Measurements from ENCODE around the gene HES3.

The HES3 gene

DNA sequence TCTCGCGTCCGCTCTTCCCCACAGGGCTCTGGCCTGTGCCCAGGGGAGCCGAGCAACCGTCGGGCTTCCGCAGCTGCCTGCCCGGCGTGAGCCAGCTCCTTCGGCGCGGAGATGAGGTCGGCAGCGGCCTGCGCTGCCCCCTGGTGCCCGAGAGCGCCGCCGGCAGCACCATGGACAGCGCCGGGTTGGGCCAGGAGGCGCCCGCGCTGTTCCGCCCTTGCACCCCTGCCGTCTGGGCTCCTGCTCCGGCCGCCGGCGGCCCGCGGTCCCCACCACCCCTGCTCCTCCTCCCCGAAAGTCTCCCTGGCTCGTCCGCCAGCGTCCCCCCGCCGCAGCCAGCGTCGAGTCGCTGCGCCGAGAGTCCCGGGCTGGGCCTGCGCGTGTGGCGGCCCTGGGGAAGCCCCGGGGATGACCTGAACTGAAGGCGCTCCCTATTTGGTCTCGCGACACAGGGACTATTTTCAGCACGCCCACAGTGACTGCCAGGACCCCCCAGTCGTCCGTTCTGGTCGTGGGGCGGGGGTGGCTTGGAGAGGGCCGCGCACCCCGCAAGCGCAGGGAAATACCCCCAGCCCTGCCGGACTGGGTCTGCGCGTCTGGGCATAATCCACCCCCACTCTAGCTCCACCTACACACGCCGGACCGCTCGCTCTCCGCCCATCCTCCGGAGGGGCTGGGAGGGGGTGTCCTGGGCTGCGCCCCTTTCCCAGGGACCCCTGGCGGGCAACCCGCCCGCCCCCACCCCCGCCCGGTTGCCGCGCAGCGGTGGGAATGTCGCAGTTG lies 1.3 kb downstream of the HES3 start:
- DNase-seq: peak in 44 of 58 donors; percentile 6 to 66 (median 36)

DNA sequence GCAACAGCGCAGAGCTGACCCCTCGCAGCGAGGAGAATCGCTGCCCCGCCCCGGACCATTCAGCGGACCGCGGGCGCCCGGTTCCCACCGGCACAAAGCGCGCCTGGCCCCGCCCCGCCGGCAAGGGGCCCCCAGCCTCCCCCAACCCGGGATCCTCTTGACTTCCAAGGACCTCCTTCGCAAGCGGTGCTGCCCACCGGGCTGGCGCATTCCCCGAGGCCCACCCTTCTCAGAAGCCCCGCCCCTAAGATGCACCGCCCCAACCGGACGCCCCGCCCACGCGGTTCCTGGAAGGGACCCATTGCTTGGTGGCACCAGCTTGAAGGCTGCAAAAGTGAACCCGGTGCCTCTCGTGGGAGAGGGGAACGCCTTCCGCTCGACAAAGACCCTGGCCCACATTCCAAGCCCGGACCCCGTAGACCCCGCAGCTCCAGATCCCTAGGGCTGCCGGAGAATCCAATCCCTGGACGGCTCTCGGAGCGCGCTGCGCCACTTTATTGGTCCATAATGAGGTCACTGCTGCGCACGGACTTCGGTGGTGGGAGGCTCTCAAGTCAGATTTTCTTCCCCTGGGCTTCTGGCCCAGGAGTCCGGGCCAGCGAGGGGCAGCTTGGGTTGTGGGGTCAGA lies 2.0 kb downstream of the HES3 start:
- peak in 2 of 58 donors; percentile 21 to 34 for DNase-seq

DNA sequence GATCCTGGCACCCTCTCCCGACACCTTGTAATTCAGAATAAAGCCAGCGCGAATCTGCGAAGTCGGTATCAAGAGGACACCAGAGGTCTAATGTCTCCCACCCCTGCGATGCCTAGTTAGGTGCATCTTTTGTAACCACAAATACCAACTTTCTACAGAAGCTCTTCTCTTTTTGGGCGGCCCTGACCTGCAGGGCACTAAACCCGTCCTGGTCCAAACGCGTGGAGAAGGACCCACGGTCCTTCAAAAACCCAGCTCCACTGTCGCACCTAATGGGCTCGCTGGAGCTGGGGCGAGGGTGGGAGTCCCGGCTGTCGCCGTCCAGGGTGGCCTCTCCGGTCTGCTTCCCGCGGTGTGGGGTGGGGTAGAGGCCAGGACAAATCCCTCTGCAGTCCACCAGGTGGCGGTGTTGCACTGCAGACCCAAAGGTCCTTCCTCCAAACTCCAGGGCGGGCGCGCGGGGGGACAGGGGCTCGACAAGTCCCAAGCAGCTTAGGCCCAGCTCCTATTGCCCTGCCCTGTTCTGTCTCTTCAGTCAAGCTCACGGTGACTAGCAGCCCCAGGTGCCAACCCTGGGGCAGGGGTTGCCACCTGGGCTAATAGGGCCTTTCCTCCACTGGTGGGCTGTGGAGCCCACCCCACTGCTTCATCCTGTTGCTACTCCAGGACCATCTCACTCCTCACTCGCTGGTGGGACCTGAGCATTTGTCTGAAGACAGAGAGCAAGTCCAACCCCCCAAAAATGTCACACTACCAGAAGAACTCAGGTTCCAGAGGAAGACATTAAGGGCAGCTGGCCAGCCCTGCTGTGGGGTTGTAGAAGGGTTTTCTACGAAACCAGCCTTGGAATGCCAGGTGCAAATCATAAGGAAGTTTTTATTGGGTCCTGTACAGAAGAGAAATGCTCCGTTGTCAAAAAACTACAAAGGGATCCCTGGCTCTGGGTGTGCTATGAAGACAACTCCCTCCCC lies 2.8 kb downstream of the HES3 start:
- DNase-seq: peak in 53 of 58 donors; percentile 13 to 80 (median 52)

GRCh38 chr1:6247651-6248050 lies 3.7 kb downstream of the HES3 start:
- no peak for DNase-seq

- no peak for DNase-seq
These were observed 4.3 kb downstream of the HES3 start for GRCh38 chr1:6248161-6248776.

GRCh38 chr1:6248932-6249738 lies 5.2 kb downstream of the HES3 start:
- DNase-seq: no peak

DNA sequence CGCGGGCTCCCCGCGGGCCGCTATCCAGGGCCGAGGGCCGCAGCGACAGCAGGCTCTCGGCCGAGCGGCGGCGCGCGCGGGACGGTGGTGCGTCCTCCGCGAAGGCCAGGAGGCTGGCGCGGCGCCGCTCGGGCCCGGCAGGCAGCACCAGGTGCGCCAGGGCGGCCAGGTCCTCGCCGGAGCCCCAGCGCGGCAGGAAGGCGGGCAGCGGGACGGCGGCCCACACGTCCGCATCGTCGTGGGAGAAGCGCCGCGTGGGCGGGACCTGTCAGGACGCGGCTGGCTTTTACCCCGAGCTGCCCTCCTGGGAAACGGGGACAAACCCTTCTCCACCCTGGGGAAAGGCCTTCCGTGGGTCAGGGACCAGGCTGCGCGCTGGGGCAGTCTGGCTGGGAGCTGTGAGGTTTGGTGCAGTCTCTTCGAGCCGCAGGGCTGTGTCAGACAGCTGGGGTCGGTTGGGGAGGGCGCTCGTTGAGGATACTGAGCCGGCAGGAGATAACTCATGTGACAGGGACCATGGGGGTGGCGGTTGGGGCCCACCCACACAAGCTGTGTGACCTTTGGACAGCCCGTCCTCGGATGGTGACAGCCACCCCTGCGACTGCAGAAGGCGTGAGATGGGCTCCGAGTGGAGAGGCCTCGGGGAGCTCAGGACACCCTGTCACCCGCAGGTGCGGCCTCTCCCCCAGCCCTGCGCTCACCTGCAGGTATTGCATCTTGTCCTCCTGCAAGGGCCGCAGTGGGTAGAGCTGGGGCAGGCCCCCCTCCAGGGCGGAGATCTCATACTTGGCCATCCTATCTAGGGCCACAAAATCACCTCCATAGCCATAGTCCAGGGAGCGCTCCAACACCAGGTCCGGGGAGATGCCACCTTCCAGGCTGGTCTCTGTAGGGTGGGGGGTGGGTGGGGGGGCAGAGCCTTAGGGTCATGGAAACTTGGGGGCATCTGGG lies 6.0 kb downstream of the HES3 start:
- DNase-seq: no peak

GRCh38 chr1:6251233-6251632 lies 7.3 kb downstream of the HES3 start:
- no peak for DNase-seq

GRCh38 chr1:6251681-6252373 lies 7.8 kb downstream of the HES3 start:
- no peak for DNase-seq

DNA sequence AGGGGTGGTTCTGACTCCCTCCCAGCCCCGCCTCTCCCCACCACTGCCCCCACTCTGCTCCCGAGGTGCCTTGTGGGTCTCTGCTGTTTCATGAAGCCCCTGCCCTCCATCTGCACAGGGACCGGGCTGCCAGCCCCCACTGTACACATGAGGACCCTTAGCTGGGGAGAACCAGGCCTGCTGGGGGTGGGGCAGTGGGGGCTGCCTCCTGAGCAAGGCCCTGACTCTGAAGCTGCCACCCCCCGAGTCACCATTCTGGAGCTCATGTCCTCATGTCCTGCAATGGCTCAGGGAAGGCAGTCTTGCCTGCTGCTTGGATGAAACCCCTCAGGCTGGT lies 8.4 kb downstream of the HES3 start:
- DNase-seq: no peak

DNA sequence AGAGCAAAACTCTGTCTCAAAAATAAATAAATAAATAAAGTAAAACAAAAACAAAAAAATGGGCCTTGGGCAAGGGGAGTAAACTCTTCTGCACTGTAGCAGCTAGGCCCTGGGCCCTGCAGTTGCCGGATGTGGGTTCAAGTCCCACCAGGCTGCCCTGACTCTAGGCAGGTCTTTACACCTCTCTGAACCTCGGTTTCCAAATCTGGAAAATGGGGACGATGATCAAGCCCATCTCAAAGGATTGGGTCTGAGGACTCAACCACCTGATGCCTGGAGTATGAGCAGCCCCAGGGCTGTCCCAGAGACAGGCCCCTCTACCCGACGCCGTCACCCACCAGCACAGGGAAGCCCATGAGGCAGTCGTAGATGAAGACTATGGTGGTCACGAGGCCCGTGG lies 9.4 kb downstream of the HES3 start:
- no peak for DNase-seq

DNA sequence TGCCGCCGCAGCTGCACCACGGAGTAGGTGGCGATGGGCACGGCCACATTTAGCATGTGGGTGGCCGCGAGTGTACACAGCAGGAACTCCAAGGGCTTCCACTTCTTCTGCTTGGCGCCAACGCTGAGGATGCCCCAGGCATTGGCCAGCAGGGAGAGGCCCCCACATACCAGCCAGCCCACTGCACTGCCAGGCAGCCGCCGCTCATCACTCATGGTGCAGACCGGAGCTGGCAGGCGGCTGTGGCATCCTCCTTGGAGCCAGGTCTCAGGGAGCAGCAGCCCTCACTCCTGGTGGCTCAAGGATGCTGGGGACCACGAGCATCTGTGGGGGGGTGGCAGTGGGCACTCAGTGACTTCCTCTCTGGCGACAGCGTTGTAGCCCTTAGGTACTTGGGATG lies 10.7 kb downstream of the HES3 start:
- DNase-seq: no peak

DNA sequence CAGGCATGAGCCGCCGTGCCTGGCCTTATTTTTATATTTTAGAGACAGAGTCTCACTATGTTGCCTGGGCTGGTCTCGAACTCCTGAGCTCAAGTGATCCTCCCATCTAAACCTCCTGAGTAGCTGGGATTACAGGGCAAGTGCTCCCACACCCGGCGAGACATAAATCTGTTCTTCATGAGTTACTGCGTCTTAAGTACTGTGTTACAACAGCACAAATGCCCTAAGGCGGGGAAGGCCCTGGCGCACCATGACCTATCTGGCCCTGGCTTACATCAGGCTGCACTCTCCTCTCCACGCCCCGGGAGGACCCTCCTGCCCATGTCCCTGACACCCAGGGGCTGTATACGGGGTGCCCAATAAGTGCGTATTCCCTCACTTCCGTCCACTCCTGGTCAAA lies 12.7 kb downstream of the HES3 start:
- no peak for DNase-seq

GRCh38 chr1:6257541-6258069 lies 13.6 kb downstream of the HES3 start:
- no peak for DNase-seq

- DNase-seq: no peak
These were observed 14.7 kb downstream of the HES3 start for GRCh38 chr1:6258675-6259074.

- peak in 31 of 58 donors; percentile 6 to 67 (median 22) for DNase-seq
These were observed 15.7 kb downstream of the HES3 start for GRCh38 chr1:6259491-6260362.

- DNase-seq: no peak
These were observed 16.5 kb downstream of the HES3 start for GRCh38 chr1:6260433-6260934.
